NB4 (cell line): ENCODE results near the gene PDE7B.

Experiments used
- DNase-seq: peaks from one replicate; pipeline ENCODE4 v3.0.0; 2010; ENCODE audit warnings: low read depth
- H3K4me3 ChIP-seq: one replicate; pipeline ENCODE4 v1.5.1; 2011; ENCODE audit warnings: mild to moderate bottlenecking, low read depth, low read length, moderate library complexity
- MYC ChIP-seq: IDR thresholded peaks from 2 replicates; pipeline ENCODE4 v1.6.1; 2011; ENCODE audit warnings: low read depth, low read length
- POLR2A ChIP-seq: IDR thresholded peaks from 2 replicates; pipeline ENCODE4 v1.6.1; 2011; ENCODE audit warnings: mild to moderate bottlenecking; ENCODE audit not compliant: insufficient read length; ENCODE audit errors: extremely low read depth
- TF ChIP-seq, protein P1 (sequence below): IDR thresholded peaks from 2 replicates; pipeline ENCODE4 v1.6.1; 2011; ENCODE audit warnings: low read depth, low read length
- TF ChIP-seq, protein P2 (sequence below): IDR thresholded peaks from one replicate; pipeline ENCODE4 v1.5.1; 2012; ENCODE audit warnings: low read depth, low read length

Gene PDE7B

DNA sequence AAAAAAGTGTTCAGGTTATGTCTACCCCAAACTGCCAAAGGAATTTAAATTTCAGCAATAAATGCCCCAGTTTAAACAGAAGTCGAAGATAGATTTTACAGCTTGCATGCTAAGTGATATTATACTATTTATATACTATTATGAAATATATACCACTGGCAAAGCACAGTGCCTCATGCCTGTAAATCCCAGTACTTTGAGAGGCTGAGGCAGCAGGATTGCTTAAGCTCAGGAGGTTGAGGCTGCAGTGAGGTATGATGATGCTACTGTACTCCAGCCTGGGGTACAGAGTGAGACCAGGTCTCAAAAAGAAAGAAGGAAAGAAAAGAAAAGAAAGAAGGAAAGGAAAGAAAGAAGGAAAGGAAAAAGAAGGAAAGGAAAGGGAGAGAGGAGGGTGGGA, 296.6 kb downstream of the PDE7B start:
- no peak overlapping the region for H3K4me3 ChIP-seq
- TF ChIP-seq POLR2A: no peak
- TF ChIP-seq, protein P1, sequence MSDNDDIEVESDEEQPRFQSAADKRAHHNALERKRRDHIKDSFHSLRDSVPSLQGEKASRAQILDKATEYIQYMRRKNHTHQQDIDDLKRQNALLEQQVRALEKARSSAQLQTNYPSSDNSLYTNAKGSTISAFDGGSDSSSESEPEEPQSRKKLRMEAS: no peak
- TF ChIP-seq, protein P2, sequence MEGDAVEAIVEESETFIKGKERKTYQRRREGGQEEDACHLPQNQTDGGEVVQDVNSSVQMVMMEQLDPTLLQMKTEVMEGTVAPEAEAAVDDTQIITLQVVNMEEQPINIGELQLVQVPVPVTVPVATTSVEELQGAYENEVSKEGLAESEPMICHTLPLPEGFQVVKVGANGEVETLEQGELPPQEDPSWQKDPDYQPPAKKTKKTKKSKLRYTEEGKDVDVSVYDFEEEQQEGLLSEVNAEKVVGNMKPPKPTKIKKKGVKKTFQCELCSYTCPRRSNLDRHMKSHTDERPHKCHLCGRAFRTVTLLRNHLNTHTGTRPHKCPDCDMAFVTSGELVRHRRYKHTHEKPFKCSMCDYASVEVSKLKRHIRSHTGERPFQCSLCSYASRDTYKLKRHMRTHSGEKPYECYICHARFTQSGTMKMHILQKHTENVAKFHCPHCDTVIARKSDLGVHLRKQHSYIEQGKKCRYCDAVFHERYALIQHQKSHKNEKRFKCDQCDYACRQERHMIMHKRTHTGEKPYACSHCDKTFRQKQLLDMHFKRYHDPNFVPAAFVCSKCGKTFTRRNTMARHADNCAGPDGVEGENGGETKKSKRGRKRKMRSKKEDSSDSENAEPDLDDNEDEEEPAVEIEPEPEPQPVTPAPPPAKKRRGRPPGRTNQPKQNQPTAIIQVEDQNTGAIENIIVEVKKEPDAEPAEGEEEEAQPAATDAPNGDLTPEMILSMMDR: no peak
- no peak for TF ChIP-seq MYC
- DNase-seq: no peak

DNA sequence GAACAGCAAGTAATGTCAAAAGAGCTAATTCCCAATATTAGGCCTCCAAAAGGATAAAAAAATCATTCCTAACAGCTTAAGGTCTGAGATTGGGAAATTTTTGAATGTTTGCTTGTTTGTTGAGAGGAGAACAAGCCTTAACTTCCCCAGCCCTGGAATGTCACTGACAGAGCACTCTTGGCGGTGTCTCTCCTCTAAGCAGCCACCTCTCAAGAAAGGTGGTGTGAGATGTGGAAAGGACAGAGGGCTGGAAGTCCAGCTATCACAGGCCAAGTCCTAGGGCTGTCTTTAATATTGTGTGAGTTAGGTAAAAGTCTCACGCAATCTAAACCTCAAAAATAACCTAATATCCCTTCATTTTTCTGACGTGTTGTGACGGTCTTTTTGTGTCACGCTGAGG, 297.0 kb downstream of the PDE7B start:
- DNase-seq: no peak
- TF ChIP-seq, protein P2: no peak
- TF ChIP-seq, protein P1: no peak
- TF ChIP-seq POLR2A (no peak), MYC (no peak)

DNA sequence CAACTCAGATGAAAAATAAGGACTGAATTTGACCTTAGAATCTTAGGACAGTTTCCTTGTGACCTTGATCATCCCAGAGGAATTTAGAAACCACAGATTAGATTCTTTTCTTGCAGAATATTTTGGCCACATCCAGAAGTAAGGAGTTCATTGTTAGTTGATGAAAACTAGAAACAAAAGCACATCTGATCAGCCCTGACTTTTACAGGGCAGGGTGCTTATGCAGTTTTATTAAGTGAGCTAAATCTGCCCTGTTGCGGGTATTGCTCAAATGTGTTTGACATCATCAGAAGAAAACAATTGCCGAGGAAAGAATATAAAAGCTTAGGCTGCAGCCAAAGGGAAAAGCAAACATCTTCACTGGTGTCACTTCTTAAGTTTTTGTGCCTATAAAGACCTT, 297.8 kb downstream of the PDE7B start:
- no peak for DNase-seq
- TF ChIP-seq MYC (no peak), POLR2A (no peak)
- TF ChIP-seq, protein P1: no peak
- TF ChIP-seq, protein P2: no peak
- no peak overlapping the region for H3K4me3 ChIP-seq

More for the DNA sequence above, 297.0 kb downstream of the PDE7B start:
- no peak overlapping the region for H3K4me3 ChIP-seq

DNA sequence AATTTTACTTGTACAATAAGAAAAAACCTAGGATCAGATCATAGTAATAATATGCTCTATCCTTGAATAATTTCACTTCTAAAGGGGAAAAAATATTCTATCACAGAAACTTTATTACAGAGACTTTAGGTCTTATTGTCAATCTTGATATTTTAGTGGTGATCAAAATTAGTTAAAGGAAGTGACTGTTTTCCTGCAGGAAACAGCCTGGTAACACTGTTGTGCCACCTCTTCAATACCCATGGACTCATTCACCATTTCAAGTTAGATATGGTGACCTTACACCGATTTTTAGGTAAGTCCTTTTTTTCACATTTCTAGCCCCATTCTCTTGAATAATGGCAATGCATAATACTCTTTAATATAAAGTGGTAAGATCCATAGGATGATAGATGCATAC, 299.5 kb downstream of the PDE7B start:
- no peak overlapping the region for H3K4me3 ChIP-seq
- DNase-seq: no peak
- TF ChIP-seq, protein P2: no peak
- no peak for TF ChIP-seq MYC

DNA sequence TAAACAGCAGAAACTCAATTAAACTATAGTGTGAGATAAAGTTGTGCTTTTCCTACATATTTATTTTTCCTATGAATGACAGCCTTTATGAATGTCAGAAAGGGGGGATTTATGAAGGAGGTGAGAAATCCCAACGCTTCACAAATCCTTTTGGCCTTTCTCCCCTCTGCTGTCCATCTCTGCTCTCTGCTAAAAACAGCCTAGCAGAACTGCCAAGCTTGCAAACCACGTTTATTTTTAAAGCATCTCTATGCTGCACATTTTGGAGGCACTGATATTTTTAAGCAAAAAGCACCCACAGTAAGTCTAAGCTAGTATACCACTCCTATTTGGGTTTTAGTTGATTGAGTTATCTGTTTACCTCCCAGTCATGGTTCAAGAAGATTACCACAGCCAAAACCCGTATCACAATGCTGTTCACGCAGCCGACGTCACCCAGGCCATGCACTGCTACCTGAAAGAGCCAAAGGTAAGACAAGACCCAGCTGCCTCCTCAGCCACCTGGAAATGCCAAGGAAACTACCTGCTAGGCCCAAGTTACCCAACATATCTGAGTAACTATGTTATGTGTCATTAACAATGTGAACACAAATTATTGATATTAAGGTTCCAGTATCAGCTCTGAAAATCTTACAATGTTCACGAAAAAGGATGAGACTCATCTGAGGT, 302.3 kb downstream of the PDE7B start:
- H3K4me3 ChIP-seq: no peak overlapping the region
- no peak for TF ChIP-seq MYC
- TF ChIP-seq, protein P1: no peak
- TF ChIP-seq, protein P2: no peak
- no peak for TF ChIP-seq POLR2A
- DNase-seq: no peak

DNA sequence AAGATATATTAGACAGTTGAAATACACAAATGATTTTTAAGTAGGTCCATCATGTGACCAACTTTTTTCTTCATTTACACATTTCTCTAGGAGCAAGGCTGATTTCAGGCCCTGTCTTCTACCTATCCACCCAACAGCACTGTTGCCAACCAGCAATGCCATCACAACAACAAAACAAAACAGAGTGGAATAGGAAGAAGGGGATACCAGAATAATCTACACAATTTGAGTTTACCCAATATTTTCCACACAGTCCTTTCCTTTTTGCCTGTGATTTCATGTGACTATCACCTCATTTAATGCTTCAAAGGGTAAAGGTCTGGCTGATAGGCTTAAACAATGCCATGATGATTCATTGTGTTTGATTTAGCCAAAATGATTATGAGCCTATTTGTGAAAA, 303.7 kb downstream of the PDE7B start:
- DNase-seq: no peak
- H3K4me3 ChIP-seq: no peak overlapping the region
- TF ChIP-seq, protein P2: no peak
- TF ChIP-seq, protein P1: no peak
- no peak for TF ChIP-seq MYC
